GM12878 (cell line): ENCODE results near the gene CDH4.

ENCODE experiments used
- CTCF ChIP-seq, 3 experiments: IDR thresholded peaks in 2 of 3; conservative IDR thresholded peaks in 1 of 3; 2 replicates each; pipeline ENCODE4 v1.5.1; 2011; ENCODE audit warnings: low read depth in 3 of 3, low read length in 3 of 3, mild to moderate bottlenecking in 3 of 3, control low read depth in 2 of 3, moderate library complexity in 2 of 3, inconsistent platforms in 1 of 3, mixed read lengths in 1 of 3; ENCODE audit not compliant: control insufficient read depth in 2 of 3, insufficient read depth in 1 of 3; ENCODE audit errors: extremely low read depth in 1 of 3
- EZH2 ChIP-seq: IDR thresholded peaks from 2 replicates; pipeline ENCODE4 v1.6.1; 2012; ENCODE audit warnings: low read depth, mild to moderate bottlenecking, control low read depth, inconsistent platforms, low read length, borderline replicate concordance; ENCODE audit not compliant: control insufficient read depth
- HDGF ChIP-seq: fragments of 450-650 bp; IDR thresholded peaks from 2 replicates; pipeline ENCODE4 v1.6.1; 2016; ENCODE audit warnings: antibody characterized with exemption
- NBN ChIP-seq: fragments of 450-650 bp; IDR thresholded peaks from 2 replicates; pipeline ENCODE4 v1.6.1; 2016
- REST ChIP-seq: IDR thresholded peaks from 2 replicates; pipeline ENCODE4 v1.6.1; 2012; ENCODE audit warnings: mild to moderate bottlenecking, low read depth, low read length
- TF ChIP-seq, protein P1 (sequence below): fragments of 450-650 bp; formaldehyde crosslinking; IDR thresholded peaks from 2 replicates; pipeline ENCODE4 v1.5.0; 2022; ENCODE audit warnings: mild to moderate bottlenecking, missing genetic modification characterization

GRCh38 chr20:61253264-61253639 lies 1.2 kb downstream of the CDH4 start:
- TF ChIP-seq NBN (no peak), HDGF (no peak), EZH2 (no peak), CTCF (IDR thresholded peaks at IDR 0.05 in 2 of 3, conservative IDR thresholded peaks at IDR 0.05 in 1 of 3; ENCODE audit: control insufficient read depth in 2 of 3, extremely low read depth in 1 of 3, insufficient read depth in 1 of 3, low read depth in 3 of 3, low read length in 3 of 3) (no peak), REST (no peak)
- TF ChIP-seq, protein P1, sequence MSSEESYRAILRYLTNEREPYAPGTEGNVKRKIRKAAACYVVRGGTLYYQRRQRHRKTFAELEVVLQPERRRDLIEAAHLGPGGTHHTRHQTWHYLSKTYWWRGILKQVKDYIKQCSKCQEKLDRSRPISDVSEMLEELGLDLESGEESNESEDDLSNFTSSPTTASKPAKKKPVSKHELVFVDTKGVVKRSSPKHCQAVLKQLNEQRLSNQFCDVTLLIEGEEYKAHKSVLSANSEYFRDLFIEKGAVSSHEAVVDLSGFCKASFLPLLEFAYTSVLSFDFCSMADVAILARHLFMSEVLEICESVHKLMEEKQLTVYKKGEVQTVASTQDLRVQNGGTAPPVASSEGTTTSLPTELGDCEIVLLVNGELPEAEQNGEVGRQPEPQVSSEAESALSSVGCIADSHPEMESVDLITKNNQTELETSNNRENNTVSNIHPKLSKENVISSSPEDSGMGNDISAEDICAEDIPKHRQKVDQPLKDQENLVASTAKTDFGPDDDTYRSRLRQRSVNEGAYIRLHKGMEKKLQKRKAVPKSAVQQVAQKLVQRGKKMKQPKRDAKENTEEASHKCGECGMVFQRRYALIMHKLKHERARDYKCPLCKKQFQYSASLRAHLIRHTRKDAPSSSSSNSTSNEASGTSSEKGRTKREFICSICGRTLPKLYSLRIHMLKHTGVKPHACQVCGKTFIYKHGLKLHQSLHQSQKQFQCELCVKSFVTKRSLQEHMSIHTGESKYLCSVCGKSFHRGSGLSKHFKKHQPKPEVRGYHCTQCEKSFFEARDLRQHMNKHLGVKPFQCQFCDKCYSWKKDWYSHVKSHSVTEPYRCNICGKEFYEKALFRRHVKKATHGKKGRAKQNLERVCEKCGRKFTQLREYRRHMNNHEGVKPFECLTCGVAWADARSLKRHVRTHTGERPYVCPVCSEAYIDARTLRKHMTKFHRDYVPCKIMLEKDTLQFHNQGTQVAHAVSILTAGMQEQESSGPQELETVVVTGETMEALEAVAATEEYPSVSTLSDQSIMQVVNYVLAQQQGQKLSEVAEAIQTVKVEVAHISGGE, result no peak
